NCI-H1417 (cell line): ENCODE data around the gene TMEM234.
A peak's percentile ranks its signal among the peaks of the same experiment; 100 is the strongest.

Experiments used
- DNase-seq, 3 experiments: peaks; one replicate each; lab custom pipeline; 2025; lab: John Stamatoyannopoulos, UW

TMEM234 gene

DNA sequence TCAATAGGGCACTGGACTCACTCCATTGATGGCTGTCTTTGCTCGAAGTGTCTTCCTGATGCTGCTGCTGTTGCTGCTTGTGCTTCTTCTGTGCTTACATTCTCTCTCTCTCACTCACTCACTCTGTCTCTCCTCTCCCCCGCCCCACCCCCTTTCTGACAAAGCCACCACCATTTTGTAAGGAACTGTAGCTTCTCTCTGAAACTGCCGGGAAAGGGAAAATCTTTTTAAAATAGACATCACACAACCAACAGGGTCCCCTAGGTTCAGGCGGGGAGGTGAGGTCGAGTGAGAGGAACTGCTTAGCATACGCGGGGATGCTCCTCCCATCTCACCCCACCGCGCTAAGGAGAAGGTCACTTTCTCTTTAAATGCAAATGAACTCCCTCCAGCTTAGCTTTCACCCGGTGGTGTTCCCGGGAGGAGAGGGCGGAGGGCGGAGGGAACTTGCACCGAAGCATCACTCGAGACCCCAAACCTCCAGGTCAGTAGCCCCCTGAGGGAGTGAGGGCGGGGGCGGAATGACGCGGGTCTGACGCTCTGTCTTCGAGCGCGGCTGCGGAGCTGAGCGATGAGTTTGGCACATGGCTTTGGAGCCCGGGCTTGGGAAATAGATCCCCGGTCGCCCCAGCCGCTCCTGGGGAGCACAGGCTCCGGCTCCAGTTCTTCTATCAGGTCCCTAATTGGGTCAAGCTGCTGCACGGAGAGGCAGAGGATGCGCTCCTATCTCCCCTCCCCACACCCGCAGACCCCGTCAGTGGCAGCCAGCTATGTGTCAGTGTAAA, 21.7 kb downstream of the TMEM234 start, which contains the start of gene CCDC28B:
Gene CCDC28B, plus strand, starts transcription at position 370 of the 785 bp plus-strand sequence. CDS start 1,341 bp downstream, outside the sequence.
- DNase-seq = peak; percentile 60 to 79 (median 72)

DNA sequence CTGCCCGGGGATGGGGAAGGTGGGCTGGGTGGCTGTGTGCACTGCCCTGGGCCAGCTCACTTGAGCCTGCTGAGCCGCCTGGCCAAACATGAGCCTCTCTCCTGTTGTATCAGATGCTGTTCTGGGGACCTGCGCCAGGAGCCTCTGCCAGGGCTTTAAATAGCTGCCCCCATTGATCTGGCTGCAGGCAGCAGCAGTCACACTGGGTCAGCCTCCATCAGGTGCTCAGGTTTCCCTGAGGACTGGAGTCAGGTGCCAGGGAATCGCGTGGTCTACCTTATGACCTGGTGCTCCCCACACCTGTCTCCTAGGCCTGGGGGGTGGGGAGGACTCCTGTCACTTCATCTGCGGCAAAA, 22.5 kb downstream of the TMEM234 start:
- DNase-seq = peak; percentile 25 to 62 (median 51)

DNA sequence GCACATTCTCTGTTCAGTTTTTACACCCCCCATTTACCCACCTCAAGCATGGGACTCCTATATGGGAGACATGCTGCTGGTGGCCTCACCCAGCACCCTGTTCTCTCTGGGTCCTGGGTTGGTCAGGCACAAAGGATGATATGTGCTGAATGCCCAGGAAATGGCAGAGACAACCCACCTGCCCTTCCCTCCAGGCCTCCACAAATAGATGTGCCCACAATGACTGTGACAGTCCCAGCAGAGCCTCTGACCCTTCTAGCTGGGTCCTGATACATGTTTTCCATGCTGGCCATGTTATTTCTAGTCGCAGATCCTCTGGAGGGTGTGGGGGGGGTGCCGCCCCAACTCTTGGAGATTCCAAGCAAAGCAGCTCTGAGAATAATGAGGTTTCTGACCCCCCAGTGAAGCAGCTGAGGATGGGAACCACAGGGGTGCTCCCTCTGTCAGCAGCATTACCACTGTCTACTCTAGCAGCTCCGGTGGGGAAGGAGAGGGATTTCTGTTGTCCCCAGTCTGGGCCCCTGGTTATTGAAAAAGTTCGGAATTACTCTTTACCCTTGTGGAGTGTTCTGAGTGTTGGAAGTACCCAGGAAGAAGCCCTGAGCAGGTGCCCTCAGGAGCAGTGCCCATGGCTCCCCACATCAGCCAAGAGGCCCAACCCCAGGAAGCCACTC, 23.0 kb downstream of the TMEM234 start:
- DNase-seq = peak in 1 of 3 experiments; percentile 51

DNA sequence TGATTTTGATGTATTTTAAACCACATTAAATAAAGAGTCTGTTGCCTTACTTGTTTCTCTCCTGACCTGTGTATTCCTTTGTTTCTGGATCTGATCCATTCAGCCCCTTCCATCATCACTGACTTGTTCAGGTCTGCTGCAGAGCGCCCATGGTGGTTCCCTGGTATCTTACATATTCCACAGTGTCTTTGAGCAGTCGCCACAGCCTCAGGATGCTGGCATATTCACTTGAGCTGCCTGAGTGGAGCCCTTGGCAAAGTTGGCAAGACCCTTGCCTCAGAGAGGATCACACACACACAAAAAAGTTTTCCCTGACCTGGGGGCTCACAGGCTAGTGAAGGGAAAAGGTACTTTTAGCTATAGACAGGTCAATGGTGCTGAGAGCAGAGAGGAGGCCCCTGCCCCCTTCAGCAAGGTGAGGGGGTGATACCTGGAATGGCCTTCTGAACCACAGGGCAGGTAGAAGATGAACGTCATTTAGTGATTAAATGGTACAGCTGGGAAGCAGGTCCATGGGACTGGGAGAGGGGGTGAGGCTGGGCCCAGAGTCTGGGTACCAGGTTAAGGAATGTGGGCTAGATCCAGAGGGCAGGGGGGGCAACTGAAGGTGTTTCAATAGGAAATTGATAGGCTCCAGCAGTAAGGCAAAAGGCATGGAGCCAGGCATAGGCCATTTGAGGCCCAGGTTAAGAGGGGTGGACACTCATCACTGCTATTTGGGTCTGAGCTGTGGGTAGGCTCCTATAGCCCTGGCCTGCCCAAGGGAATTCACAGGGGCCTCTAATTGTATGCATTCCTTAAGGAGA, 23.7 kb downstream of the TMEM234 start:
- DNase-seq = no peak

GRCh38 chr1:32197837-32198236, 24.3 kb downstream of the TMEM234 start:
- DNase-seq = peak in 1 of 3 experiments; percentile 17

- peak in 1 of 3 experiments; percentile 14 for DNase-seq
Observed at GRCh38 chr1:32197074-32197473, 25.1 kb downstream of the TMEM234 start.

- no peak for DNase-seq
Observed at GRCh38 chr1:32195972-32196823, 26.0 kb downstream of the TMEM234 start.

GRCh38 chr1:32195531-32195930, 26.6 kb downstream of the TMEM234 start:
- no peak for DNase-seq

GRCh38 chr1:32194984-32195383, 27.2 kb downstream of the TMEM234 start:
- no peak for DNase-seq

DNA sequence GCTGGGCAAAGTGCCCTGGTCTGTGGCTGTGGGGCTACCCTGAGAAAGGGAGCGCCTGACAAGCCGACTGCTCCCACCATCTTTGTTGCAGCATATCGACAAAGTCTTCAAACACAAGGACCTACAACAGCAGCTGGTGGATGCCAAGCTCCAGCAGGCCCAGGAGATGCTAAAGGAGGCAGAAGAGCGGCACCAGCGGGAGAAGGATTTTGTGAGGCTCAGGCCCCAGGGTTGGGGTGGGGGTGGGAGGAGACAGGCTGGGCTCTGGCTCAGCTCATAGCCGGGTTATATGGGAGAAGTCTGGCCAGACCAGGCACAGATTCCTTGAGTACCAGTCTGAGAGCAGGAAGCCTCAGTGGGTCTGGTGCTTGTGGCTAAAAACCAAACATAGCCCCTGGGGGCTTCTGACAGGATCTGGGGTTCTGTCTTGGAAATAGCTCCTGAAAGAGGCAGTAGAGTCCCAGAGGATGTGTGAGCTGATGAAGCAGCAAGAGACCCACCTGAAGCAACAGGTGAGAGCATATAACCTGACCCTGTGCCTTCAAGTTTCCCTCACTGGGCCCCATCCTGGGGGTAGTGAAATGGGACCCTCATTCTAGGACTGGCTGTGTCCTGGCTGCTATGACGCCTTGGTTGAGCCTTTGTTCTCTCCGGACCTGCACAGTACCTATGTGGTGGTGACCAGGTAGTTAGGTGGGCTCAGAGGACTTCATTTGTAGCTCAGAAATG, 29.8 kb downstream of the TMEM234 start:
- DNase-seq = no peak

- no peak for DNase-seq
Observed at GRCh38 chr1:32187850-32188249, 34.3 kb downstream of the TMEM234 start.

DNA sequence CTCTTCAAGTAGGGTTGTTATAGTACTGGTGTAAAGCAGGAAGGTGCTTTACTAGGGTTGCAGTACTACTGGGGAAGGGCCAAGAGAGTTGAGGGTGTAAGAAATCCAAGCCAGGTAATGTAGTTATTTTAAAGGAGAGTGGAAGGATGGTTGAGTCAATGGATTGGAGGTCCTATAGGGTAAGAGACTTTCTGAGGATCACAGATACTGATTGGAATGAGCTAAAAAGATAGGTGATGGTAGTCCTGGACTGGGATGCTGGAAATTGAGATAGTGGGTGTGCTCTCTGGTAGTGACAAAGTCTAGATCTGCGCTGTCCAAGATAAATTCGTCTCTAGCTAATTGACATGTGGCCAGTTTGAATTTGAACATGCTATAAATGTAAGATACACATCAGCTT, 35.7 kb downstream of the TMEM234 start:
- DNase-seq = no peak

DNA sequence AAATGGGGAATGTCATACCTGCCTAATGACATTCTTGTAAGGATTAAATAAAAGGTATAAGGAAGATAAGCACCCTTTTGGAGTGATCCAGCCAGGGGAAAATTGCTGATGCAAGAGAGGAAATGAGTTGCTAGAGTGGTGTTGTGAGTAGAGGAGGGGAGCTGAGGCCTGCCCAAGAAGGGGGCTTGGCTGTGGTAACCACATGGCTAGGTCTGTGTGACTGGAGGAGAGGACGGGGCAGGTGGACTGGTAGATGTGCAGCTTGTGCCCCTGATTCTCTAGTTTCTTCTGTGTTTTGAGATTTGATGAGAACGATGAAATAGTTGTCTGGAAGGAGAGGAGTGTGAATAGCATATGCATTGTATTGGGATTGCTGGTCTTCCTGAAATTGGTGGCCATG, 36.1 kb downstream of the TMEM234 start:
- DNase-seq = no peak

DNA sequence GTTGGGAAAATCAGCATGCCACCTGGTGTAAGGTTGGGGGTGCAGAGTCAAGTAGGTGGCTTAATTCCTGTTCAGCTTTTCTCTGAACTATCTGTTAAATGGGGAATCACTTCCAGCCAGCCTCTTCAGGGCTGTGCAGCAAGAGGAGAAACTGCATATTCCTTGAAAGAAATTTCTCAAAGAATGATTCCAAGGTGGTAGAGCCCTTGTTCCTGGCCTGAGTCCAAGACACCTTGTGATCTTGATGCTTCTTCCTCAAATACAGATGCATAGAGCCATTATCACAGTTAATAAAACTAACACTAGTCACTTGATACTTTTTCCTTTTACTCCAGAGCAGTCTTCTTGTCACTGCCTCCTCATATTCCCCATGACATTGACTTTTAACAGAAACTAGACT, 37.5 kb downstream of the TMEM234 start:
- no peak for DNase-seq

DNA sequence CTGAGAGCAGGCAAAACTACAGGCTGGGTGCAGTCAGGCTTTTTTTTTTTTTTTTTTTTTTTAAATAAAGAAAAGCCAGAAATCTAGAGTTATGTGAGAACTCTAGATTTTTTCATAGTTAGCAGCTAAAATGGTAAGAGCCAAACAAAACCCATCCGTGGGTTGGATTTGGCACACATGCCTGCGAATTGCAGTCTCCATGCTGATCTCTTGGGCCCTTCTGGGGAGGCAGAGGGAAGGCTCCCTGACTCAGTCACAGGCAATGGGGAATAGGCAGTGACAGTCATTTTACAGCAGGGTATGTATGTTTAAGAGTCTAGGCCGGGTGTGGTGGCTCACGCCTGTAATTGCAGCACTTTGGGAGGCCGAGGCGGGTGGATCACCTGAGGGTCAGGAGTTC, 40.1 kb downstream of the TMEM234 start:
- no peak for DNase-seq

DNA sequence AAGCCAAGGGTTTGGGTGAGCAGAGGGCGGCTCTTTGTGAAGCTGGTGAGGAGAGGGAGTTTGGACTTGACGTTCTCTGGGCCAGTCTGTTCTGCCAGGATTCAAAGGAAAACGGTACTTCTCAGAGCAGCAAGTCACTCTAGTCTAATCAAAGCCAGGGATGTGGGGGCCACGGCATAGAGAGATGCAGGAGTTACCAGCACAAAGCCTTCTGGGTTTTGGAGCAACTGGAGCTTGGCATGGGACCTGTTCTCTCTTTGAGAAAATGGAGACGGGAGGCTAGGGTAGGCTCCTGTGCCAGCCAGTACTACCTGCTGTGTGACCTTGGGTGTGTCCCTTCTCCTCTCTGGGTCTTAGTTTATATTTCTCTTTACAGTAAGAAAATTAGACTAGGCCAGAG, 40.6 kb downstream of the TMEM234 start:
- DNase-seq = no peak

- DNase-seq = no peak
Observed at GRCh38 chr1:32181065-32181464, 41.1 kb downstream of the TMEM234 start.

- DNase-seq = peak in 2 of 3 experiments; percentile 52 to 67
Observed at GRCh38 chr1:32180186-32181060, 41.7 kb downstream of the TMEM234 start.

DNA sequence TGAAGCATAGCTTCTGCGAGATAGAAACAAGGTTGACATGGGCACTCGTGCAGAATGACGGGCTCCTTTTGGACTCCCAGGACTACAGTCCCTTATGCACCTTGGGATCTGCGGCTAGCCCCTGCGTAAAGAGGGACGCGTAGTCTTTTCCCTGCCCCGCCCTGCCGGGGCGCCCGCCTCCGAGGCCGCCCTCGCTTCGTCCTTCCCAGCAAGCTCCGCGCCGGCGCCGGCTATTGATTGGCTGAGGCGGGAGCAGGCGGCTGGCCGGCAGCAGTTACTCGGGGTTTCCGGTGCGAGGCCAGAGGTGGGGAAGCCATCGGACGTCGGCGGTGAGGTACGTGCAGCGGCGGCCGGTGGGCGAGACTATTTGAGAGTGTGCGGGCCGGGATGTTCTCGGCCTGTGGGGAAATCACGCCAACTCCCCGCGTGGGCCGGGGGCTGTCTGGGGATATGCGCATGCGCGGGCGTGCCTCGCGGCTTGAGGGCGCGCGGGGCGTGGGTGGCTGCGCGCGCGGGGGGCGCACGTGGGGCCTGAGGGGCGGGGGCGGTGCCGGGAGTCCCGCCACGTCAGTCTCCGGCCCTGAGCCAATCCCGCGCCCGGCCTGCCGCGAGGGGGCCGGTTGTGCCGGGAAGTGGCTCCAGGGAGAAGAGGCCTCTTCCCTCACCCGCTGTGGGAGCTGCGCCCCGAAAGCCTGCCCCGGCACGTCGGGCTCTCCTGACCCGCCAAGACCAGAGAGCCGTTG, 42.5 kb downstream of the TMEM234 start, which contains the start of gene TXLNA:
Gene TXLNA, plus strand, starts transcription at position 233 of the 743 bp plus-strand sequence. CDS start 671 bp downstream, outside the sequence.
- peak; percentile 89 to 96 (median 95) for DNase-seq
